ENCODE measurements around the gene CHAT.
"Not testable (repeated sequence)": the region's sequence is repeated elsewhere in the genome, so short reads cannot be mapped to it uniquely, and the experiment has no call there.

DNA sequence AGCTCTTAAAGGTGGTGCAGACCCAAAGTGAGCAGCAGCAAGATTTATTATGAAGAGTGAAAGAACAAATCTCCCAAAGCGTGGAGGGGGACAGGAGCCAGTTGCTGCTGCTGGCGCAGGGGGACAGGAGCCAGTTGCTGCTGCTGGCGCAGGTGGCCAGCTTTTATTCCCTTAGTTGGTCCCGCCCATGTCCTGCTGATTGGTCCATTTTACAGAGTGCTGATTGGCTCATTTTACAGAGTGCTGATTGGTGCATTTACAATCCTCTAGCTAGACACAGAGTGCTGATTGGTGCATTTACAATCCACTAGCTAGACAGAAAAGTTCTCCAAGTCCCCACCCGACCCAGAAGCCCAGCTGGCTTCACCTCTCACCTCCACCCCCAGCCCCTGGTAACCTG is 68.6 kb downstream of the CHAT start:
- TF ChIP-seq POLR2AphosphoS5, POLR2A (IDR thresholded peaks at IDR 0.05; ENCODE audit: low read depth, low read length): not testable (repeated sequence)

All from GM12892 (cell line).